ENCODE data around the gene ADAMTSL1.

Gene ADAMTSL1

DNA sequence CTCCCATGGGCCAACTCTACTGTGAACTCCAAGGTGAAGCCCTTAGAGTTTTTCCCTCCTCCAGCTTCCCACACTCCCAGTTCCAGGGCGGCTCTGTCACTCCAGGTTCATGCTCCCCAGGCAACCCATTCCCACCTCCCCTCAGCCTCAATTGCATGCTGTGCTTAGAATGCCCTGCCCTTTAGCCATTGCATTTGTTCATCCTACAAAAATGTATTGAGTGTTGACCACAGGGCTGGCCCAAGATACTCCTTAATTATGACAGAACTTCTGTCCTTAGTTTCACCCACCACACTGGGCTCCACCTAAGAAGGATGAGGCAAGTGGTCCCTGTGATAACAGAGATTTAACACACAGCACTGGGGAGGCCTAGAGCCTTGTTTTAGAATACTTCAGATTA is 236.1 kb downstream of the ADAMTSL1 start:
- Histone ChIP-seq H3K27ac (no peak overlapping the region), H4K20me1 (ENCODE audit: insufficient read depth) (no peaks in the 10 kb centered on the region), H3K4me3 (IDR thresholded peaks at IDR 0.05; ENCODE audit: insufficient read depth, low read depth, low read length) (no peak overlapping the region), H3K4me1 (ENCODE audit: low read depth, poor library complexity, severe bottlenecking) (no peaks in the 10 kb centered on the region), H2AFZ (ENCODE audit: low read depth) (no peak overlapping the region), H3K36me3 (ENCODE audit: insufficient read depth) (no peaks in the 10 kb centered on the region), H3K79me2 (ENCODE audit: insufficient read depth, low read depth) (no peaks in the 10 kb centered on the region), H3K27me3 (ENCODE audit: insufficient read depth, low read depth) (no peaks in the 10 kb centered on the region), H3K9ac (no peak overlapping the region), H3K4me2 (no peak overlapping the region)
- TF ChIP-seq, protein P1, sequence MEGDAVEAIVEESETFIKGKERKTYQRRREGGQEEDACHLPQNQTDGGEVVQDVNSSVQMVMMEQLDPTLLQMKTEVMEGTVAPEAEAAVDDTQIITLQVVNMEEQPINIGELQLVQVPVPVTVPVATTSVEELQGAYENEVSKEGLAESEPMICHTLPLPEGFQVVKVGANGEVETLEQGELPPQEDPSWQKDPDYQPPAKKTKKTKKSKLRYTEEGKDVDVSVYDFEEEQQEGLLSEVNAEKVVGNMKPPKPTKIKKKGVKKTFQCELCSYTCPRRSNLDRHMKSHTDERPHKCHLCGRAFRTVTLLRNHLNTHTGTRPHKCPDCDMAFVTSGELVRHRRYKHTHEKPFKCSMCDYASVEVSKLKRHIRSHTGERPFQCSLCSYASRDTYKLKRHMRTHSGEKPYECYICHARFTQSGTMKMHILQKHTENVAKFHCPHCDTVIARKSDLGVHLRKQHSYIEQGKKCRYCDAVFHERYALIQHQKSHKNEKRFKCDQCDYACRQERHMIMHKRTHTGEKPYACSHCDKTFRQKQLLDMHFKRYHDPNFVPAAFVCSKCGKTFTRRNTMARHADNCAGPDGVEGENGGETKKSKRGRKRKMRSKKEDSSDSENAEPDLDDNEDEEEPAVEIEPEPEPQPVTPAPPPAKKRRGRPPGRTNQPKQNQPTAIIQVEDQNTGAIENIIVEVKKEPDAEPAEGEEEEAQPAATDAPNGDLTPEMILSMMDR (conservative IDR thresholded peaks at IDR 0.05; ENCODE audit: low read depth, low read length), result no peak

DNA sequence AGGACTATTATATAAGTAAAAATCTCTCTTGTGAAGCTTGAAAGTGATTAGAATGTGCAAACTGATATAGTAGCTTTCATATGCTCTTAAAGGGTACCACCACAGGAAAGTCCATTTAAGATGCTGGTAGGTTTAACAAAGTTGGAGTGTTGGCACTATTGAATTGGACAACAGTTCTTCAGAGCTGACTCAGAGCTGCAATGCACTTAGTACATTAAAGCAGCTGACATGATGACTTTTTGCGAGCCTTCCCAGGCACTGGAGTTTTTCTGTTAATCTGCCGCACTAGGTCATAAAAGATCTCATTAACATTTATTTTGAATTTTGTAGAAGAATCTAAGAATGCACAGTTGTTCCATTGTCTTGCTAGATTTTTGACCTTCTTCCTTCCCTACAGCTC is 243.8 kb downstream of the ADAMTSL1 start:
- TF ChIP-seq, protein P1 (conservative IDR thresholded peaks at IDR 0.05; ENCODE audit: low read depth, low read length), result no peak
- no peaks in the 10 kb centered on the region for H3K36me3 ChIP-seq (ENCODE audit: insufficient read depth)
- no peak overlapping the region for H3K4me3 ChIP-seq (IDR thresholded peaks at IDR 0.05; ENCODE audit: insufficient read depth, low read depth, low read length)
- H4K20me1 ChIP-seq (ENCODE audit: insufficient read depth), result no peaks in the 10 kb centered on the region
- no peaks in the 10 kb centered on the region for H3K79me2 ChIP-seq (ENCODE audit: insufficient read depth, low read depth)
- H3K27me3 ChIP-seq (ENCODE audit: insufficient read depth, low read depth), result no peaks in the 10 kb centered on the region
- H3K27ac ChIP-seq, result no peak overlapping the region
- no peak overlapping the region for H3K9ac ChIP-seq
- H2AFZ ChIP-seq (ENCODE audit: low read depth), result no peak overlapping the region
- no peak overlapping the region for H3K4me2 ChIP-seq
- no peaks in the 10 kb centered on the region for H3K4me1 ChIP-seq (ENCODE audit: low read depth, poor library complexity, severe bottlenecking)

DNA sequence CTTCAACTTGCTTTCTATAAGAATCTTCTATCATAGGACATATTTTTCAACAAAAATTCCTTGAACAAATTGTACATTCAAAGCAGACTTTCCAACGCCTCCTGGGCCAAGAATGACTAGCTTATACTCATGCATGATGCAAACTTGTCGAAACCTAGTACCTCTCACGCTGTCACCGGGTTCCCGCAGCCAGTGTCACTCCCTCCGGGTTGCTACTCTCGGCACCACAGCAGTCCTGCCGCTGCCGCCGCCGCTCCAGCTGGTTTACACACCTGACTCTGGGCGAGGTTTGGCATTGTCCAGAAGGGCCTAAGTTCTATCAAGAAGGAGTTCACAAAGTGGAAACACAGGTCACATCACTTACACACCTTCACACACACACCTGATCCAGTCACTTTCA is 244.4 kb downstream of the ADAMTSL1 start:
- Histone ChIP-seq H4K20me1 (ENCODE audit: insufficient read depth) (no peaks in the 10 kb centered on the region), H3K36me3 (ENCODE audit: insufficient read depth) (no peaks in the 10 kb centered on the region), H3K27ac (no peak overlapping the region), H3K79me2 (ENCODE audit: insufficient read depth, low read depth) (no peaks in the 10 kb centered on the region), H3K9ac (no peak overlapping the region), H3K27me3 (ENCODE audit: insufficient read depth, low read depth) (no peaks in the 10 kb centered on the region), H3K4me2 (no peak overlapping the region), H3K4me3 (IDR thresholded peaks at IDR 0.05; ENCODE audit: insufficient read depth, low read depth, low read length) (no peak overlapping the region), H3K4me1 (ENCODE audit: low read depth, poor library complexity, severe bottlenecking) (no peaks in the 10 kb centered on the region), H2AFZ (ENCODE audit: low read depth) (no peak overlapping the region)
- TF ChIP-seq, protein P1 (conservative IDR thresholded peaks at IDR 0.05; ENCODE audit: low read depth, low read length), result no peak

DNA sequence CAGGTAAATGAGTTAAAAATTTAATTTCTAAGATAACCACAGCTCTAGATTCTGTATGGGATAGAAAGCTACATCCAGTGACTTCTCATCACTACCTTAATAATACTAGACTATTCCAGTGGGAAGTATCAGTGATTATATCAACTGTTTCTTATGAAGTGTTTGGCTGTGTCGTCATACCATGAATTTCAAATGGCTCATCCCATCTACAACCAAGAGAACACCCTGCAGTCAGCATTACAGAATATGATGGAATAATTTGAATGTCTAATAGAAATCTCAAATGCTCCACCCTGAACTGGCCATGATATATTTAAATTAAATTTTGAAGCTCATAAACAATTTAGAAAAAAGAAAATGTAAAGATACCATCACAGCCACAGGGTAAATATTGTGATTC is 245.0 kb downstream of the ADAMTSL1 start:
- no peaks in the 10 kb centered on the region for H3K27me3 ChIP-seq (ENCODE audit: insufficient read depth, low read depth)
- no peak overlapping the region for H2AFZ ChIP-seq (ENCODE audit: low read depth)
- H3K9ac ChIP-seq, result no peak overlapping the region
- H4K20me1 ChIP-seq (ENCODE audit: insufficient read depth), result no peaks in the 10 kb centered on the region
- H3K4me2 ChIP-seq, result no peak overlapping the region
- H3K4me3 ChIP-seq (IDR thresholded peaks at IDR 0.05; ENCODE audit: insufficient read depth, low read depth, low read length), result no peak overlapping the region
- no peaks in the 10 kb centered on the region for H3K79me2 ChIP-seq (ENCODE audit: insufficient read depth, low read depth)
- TF ChIP-seq, protein P1 (conservative IDR thresholded peaks at IDR 0.05; ENCODE audit: low read depth, low read length), result no peak
- H3K36me3 ChIP-seq (ENCODE audit: insufficient read depth), result no peaks in the 10 kb centered on the region
- no peaks in the 10 kb centered on the region for H3K4me1 ChIP-seq (ENCODE audit: low read depth, poor library complexity, severe bottlenecking)
- H3K27ac ChIP-seq, result no peak overlapping the region

All from KMS-11 (cell line).